ENCODE results near the gene POLR2B. TPM values are rescaled to one million over a fixed set of nuclear protein-coding genes. Genes with fewer than 3 reads are reported as not detected.

The POLR2B gene
- total RNA-seq, 2 donors from 2014 or later: 106 to 112 TPM

GRCh38 chr4:57041020-57041419, 62.3 kb downstream of the POLR2B start:
- no peak overlapping the region for H3K4me3 ChIP-seq (ENCODE audit: low read length)
- H3K4me3 Mint-ChIP-seq: no peak overlapping the region
- peaks cover 2% of the 10 kb centered on the region for H3K27me3 Mint-ChIP-seq (ENCODE audit: insufficient read depth)
- no peak overlapping the region for H3K27ac ChIP-seq (ENCODE audit: low read depth, low read length)
- DNase-seq: no peak
- no peak overlapping the region for H3K27ac Mint-ChIP-seq
- WGBS, 2 experiments (ENCODE audit: insufficient coverage in 1 of 2, insufficient read length in 1 of 2): 89% methylated on average over 1 of the region's 1 CpG; no CpG with 5 or more reads in 1 of the 2 experiments
- no peaks in the 10 kb centered on the region for H3K9me3 ChIP-seq (ENCODE audit: control insufficient read depth, low read length)
- H3K9ac ChIP-seq (ENCODE audit: extremely low read depth, low read length, poor library complexity, severe bottlenecking): no peak overlapping the region
- H3K36me3 ChIP-seq (ENCODE audit: control insufficient read depth, insufficient read depth, low read length): no peaks in the 10 kb centered on the region
- no peaks in the 10 kb centered on the region for H3K4me1 ChIP-seq (ENCODE audit: control insufficient read depth, insufficient read depth, low read length)
- no peaks in the 10 kb centered on the region for H3K36me3 Mint-ChIP-seq (ENCODE audit: low read depth)
- H3K4me1 Mint-ChIP-seq: peaks cover 4% of the 10 kb centered on the region
- no peak for TF ChIP-seq CTCF (conservative IDR thresholded peaks at IDR 0.05)
- H3K27me3 ChIP-seq (ENCODE audit: control insufficient read depth, insufficient read depth, low read length, poor library complexity, severe bottlenecking): no peaks in the 10 kb centered on the region
- H3K9me3 Mint-ChIP-seq: no peaks in the 10 kb centered on the region

- Mint-ChIP-seq H3K4me3 (no peak overlapping the region), H3K27ac (no peak overlapping the region), H3K9me3 (peaks cover 4% of the 10 kb centered on the region), H3K27me3 (ENCODE audit: insufficient read depth) (peaks cover 2% of the 10 kb centered on the region), H3K4me1 (peaks cover 4% of the 10 kb centered on the region), H3K36me3 (ENCODE audit: low read depth) (no peaks in the 10 kb centered on the region)
- 94% methylated on average over 4 to 5 of the region's 5 CpGs for WGBS, 2 experiments (ENCODE audit: insufficient coverage in 1 of 2, insufficient read length in 1 of 2)
- Histone ChIP-seq H3K4me1 (ENCODE audit: control insufficient read depth, insufficient read depth, low read length) (no peaks in the 10 kb centered on the region), H3K27me3 (ENCODE audit: control insufficient read depth, insufficient read depth, low read length, poor library complexity, severe bottlenecking) (no peaks in the 10 kb centered on the region), H3K36me3 (ENCODE audit: control insufficient read depth, insufficient read depth, low read length) (no peaks in the 10 kb centered on the region), H3K27ac (ENCODE audit: low read depth, low read length) (no peak overlapping the region), H3K4me3 (ENCODE audit: low read length) (no peak overlapping the region), H3K9ac (ENCODE audit: extremely low read depth, low read length, poor library complexity, severe bottlenecking) (no peak overlapping the region), H3K9me3 (ENCODE audit: control insufficient read depth, low read length) (no peaks in the 10 kb centered on the region)
- no peak for TF ChIP-seq CTCF (conservative IDR thresholded peaks at IDR 0.05)
- DNase-seq: no peak
Observed at GRCh38 chr4:57042711-57043169, 64.0 kb downstream of the POLR2B start.

- Histone ChIP-seq H3K27ac (ENCODE audit: low read depth, low read length) (no peak overlapping the region), H3K9ac (ENCODE audit: extremely low read depth, low read length, poor library complexity, severe bottlenecking) (no peak overlapping the region), H3K4me1 (ENCODE audit: control insufficient read depth, insufficient read depth, low read length) (no peaks in the 10 kb centered on the region), H3K4me3 (ENCODE audit: low read length) (no peak overlapping the region), H3K9me3 (ENCODE audit: control insufficient read depth, low read length) (no peaks in the 10 kb centered on the region), H3K27me3 (ENCODE audit: control insufficient read depth, insufficient read depth, low read length, poor library complexity, severe bottlenecking) (no peaks in the 10 kb centered on the region), H3K36me3 (ENCODE audit: control insufficient read depth, insufficient read depth, low read length) (no peaks in the 10 kb centered on the region)
- H3K36me3 Mint-ChIP-seq (ENCODE audit: low read depth): no peaks in the 10 kb centered on the region
- H3K9me3 Mint-ChIP-seq: peaks cover 4% of the 10 kb centered on the region
- 78 to 83% methylated on average over 5 to 6 of the region's 6 CpGs for WGBS, 2 experiments (ENCODE audit: insufficient coverage in 1 of 2, insufficient read length in 1 of 2)
- TF ChIP-seq CTCF (conservative IDR thresholded peaks at IDR 0.05): no peak
- peaks cover 2% of the 10 kb centered on the region for H3K27me3 Mint-ChIP-seq (ENCODE audit: insufficient read depth)
- H3K4me1 Mint-ChIP-seq: no peaks in the 10 kb centered on the region
- DNase-seq: no peak
- no peak overlapping the region for H3K4me3 Mint-ChIP-seq
- H3K27ac Mint-ChIP-seq: no peak overlapping the region
Observed at GRCh38 chr4:57043347-57044251, 64.9 kb downstream of the POLR2B start.
